GM19468 (cell line): ENCODE results near the gene TROAP.
"Not testable (repeated sequence)": the region's sequence is repeated elsewhere in the genome, so short reads cannot be mapped to it uniquely, and the experiment has no call there.

ENCODE experiments used
- ATAC-seq: cut with Tn5 transposase; IDR thresholded peaks from one replicate; pipeline ENCODE4 v1.9.1; 2021; ENCODE audit warnings: mild to moderate bottlenecking, moderate library complexity, moderate number of reproducible peaks; ENCODE audit not compliant: unreplicated experiment; ENCODE audit errors: extremely low read depth

TROAP gene

DNA sequence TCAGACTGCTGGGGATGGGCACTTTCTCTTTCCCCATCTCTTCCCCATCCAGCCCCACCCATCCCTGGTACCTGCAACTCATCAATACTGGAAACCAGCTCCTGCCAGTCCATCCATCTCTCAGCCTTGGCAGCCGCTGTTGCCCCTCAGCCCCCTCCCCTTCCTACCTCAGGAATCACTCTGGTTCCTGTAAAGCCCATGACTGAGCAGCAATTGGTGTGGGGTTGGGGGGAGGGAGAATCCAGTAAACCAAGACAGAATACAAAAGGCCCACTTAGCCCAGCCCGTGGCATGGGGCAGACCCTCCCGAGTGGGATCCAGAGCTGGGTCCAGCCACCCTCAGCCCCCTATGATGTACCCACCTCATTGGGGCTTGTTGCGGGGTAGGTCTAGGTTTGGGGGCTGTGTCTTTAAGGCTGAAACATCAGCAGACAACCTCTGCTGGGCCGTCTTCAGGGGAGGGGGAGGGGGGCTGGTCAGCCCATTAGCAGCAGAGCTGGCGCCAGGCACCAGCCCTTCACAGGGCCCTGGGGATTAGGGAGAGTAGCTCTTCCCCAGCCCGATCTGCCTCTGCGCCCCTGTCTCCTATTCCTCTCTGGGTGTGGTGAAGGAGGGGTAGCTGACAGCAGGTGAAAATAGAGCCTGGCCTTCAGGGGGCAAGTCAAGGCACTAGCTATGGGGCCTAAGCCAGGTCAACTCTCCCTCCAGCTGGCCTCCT, 28.8 kb upstream of the TROAP start:
- no peak for ATAC-seq

- no peak for ATAC-seq
These were observed 28.3 kb upstream of the TROAP start for GRCh38 chr12:49294804-49295081.

DNA sequence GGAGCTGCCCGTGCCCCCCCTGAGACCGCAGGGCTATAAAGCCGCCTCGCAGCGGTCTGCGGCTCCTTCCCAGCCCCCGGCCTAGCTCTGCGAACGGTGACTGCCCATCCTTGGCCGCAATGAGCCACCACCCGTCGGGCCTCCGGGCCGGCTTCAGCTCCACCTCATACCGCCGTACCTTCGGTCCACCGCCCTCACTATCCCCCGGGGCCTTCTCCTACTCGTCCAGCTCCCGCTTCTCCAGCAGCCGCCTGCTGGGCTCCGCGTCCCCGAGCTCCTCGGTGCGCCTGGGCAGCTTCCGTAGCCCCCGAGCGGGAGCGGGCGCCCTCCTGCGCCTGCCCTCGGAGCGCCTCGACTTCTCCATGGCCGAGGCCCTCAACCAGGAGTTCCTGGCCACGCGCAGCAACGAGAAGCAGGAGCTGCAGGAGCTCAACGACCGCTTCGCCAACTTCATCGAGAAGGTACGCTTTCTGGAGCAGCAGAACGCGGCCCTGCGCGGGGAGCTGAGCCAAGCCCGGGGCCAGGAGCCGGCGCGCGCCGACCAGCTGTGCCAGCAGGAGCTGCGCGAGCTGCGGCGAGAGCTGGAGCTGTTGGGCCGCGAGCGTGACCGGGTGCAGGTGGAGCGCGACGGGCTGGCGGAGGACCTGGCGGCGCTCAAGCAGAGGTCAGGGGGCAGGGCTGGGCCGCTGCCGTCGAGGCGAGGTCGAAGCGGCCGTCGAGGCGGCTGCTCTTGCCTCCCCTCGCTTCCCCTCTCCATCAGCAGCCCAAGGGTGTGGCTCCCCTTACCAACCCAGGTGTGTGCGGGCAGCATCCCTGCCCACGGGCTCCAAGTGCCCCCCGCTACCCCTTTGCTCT, 27.7 kb upstream of the TROAP start, which contains the start of gene PRPH:
TSS of gene PRPH (plus strand) at position 66 of the 855 bp plus-strand sequence. CDS start at position 120, 54 bp downstream.
- ATAC-seq, result no peak

DNA sequence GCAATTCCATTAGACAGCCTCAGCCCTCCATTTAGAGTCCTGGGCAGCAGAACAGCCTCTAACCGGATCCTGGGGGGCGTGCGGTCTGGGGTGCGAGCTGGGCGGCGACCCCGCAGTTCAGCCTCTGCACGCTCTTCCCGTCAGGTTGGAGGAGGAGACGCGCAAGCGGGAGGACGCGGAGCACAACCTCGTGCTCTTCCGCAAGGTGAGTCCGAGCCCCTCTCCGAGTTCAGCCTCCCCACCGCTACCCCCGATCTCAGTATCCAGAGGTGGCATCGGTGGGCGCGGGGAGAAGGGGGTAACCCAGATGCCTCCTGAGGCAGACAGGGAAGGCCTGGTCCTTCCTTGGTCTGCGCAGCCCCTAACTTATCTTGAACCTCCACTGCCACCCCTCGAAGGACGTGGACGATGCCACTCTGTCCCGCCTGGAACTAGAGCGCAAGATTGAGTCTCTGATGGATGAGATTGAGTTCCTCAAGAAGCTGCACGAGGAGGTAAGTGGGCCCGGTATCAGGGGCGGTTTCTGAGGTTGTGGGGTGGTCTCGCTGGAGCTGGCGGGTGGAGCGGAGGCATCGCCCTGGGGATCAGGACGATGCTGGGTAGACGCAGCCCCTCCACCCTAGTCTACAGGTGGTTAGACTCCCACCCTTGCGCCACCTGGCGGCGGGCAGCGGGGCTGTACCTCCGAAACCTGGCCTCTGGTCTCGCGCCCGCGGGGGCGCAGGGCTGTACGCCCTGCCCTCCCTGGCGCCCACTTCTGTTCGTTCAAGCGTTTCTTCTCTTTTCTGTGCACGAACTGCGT, 26.8 kb upstream of the TROAP start:
- no peak for ATAC-seq

- ATAC-seq, result no peak
These were observed 26.0 kb upstream of the TROAP start for GRCh38 chr12:49296836-49297694.

- ATAC-seq, result no peak
These were observed 25.4 kb upstream of the TROAP start for GRCh38 chr12:49297695-49298060.

DNA sequence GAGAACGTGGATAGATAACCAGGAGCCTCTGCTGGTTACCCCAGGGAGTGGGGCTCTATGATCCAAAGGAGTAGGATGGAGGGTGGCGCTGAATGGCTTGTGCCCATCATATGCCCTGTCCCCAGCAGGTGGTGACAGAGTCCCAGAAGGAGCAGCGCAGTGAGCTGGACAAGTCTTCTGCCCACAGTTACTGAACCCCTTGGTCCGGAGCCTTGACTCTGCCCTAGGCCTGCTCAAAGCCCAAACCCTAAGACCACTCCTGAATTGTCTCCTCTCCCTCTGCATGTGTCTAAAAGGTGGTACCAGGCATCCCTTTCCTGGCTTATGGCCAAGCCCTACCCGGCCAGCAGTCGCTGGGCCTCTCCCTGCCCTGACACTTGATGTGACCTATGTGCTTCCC, 24.9 kb upstream of the TROAP start:
- no peak for ATAC-seq

DNA sequence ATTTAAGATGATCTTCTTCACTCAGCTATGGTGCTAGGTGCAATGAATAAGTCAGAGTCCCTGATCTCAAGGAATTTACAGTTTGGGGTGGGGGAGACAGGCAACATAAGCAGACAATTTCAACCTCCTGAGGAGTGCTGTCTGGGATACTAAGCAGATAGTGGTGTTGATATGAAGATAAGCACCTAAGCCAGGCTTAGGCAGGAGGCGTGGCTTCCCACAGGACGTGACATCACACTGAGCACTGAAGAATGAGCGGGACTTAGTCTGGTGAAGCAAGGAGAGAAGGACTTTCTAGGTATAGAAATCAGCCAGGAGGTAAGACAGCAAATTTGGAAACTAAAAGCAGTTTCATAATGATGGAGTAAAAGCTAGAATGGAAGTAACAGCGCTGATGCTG, 21.3 kb upstream of the TROAP start:
- ATAC-seq, result no peak

DNA sequence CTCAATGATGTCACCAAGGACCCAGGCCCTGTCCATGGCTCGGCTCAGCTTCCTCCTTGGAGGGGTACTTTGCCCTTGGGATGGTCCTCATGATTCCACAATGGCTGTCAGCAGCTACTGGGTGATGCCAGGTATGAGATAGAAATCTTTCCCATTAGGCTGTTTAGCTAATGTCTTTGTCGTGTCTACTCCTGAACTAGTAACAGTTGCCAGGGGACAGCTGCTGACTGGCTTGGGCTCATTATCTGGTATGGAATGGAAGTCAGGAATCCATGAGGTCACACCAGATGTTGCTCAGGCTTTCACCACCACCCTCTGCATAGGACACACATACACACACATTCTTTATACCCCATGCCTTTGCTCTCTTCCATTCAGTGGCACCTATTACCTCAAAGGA, 18.9 kb upstream of the TROAP start:
- no peak for ATAC-seq

DNA sequence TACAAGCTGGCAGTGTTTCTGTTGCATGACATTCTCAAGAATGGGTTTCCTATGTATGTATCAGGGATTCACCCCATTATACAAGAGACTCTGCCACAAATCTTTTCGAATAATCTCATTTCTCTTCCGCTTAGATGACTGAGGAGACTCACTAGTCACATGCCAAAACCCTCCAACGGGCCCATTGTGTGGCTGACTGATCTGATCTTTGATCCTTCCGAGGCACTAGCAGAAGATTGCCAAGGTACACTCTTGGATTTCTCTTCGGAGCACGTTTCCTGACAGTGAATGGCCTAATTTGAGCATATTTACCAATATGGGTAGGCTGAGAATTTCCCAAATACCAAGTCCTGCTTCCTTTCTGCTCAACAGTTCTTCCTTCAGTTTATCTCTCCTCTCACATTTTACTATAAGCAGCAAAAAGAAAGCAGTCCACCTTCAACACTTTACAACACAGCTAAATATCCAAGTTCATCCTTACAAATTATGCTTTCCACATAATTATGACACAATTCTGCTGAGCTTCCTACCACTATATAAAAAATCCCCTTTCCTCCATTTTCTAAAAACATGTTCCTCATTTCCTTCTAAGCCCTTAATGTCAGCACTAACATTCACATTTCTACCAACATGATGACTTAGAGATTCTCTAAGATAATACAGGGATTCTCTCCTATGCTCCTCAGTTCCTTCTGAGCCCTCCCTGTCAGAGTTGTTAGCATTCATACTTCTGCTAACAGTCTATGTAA, 17.1 kb upstream of the TROAP start:
- no peak for ATAC-seq

- ATAC-seq, result no peak
These were observed 13.7 kb upstream of the TROAP start for GRCh38 chr12:49309386-49309785.

DNA sequence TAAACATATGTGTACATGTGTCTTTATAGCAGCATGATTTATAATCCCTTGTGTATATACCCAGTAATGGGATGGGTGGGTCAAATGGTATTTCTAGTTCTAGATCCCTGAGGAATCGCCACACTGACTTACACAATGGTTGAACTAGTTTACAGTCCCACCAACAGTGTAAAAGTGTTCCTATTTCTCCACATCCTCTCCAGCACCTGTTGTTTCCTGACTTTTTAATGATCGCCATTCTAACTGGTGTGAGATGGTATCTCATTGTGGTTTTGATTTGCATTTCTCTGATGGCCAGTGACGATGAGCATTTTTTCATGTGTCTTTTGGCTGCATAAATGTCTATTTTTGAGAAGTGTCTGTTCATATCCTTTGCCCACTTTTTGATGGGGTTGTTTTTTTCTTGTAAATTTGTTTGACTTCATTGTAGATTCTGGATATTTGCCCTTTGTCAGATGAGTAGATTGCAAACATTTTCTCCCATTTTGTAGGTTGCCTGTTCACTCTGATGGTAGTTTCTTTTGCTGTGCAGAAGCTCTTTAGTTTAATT, 12.5 kb upstream of the TROAP start:
- ATAC-seq, result not testable (repeated sequence)

- no peak for ATAC-seq
These were observed 8.2 kb upstream of the TROAP start for GRCh38 chr12:49314811-49315210.

DNA sequence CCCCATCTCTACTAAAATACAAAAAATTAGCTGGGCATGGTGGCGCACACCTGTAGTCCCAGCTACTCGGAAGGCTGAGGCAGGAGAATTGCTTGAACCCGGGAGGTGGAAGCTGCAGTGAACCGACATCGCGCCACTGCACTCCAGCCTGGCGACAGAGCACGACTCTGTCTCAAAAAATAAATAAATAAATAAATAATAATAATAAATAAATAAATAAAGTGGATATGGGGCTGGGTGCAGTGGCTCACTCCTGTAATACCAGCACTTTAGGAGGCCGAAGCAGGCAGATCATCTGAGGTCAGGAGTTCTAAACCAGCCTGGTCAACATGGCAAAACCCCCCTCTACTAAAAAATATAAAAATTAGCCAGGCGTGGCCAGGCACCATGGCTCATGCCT, 5.9 kb upstream of the TROAP start:
- not testable (repeated sequence) for ATAC-seq

- ATAC-seq, result not testable (repeated sequence)
These were observed 2.5 kb upstream of the TROAP start for GRCh38 chr12:49320411-49321103.

DNA sequence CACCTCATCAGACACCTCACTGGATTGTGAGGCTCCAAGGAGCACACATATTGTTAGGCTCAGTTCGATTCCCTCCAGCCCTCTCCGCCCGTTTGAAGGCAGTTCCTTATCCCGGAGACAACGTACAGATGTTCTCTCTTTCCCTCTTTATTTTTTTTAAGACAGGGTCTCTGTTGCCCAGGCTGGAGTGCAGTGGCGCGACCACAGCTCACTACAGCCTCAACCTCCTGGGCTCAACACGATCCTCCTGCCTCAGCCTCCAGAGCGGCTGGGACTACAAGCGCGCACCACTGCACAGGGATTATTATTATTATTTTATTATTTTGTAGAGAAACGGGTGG, 718 bp upstream of the TROAP start:
- no peak for ATAC-seq

DNA sequence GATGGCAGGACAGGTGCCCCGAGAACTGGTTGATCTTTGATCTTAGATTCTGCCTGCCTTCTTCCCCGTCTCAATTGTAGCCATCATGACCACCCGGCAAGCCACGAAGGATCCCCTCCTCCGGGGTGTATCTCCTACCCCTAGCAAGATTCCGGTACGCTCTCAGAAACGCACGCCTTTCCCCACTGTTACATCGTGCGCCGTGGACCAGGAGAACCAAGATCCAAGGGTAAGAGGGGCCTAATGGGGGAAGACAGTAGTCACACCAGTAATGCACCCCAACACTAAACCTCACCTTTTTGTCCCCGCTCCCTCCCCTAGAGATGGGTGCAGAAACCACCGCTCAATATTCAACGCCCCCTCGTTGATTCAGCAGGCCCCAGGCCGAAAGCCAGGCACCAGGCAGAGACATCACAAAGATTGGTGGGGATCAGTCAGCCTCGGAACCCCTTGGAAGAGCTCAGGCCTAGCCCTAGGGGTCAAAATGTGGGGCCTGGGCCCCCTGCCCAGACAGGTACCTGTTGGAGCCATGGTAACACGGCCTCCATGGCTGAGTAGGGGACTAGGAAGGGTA, 556 bp downstream of the TROAP start:
- ATAC-seq, result no peak

- no peak for ATAC-seq
These were observed 2.6 kb downstream of the TROAP start for GRCh38 chr12:49325606-49326005.
